Suppressor macrophage treated with lipopolysaccharide for 1 hour (primary cell): ENCODE measurements around the gene NME9.
"Not testable (repeated sequence)": the region's sequence is repeated elsewhere in the genome, so short reads cannot be mapped to it uniquely, and the experiment has no call there.

ENCODE experiments used
- DNase-seq, 3 donors: peaks; one replicate each; pipeline ENCODE4 v3.0.0-alpha.2; 2020 to 2022

Gene NME9

GRCh38 chr3:138329127-138329983, at the start of gene NME9:
Gene NME9, minus strand, starts transcription at chr3:138329851. Its CDS starts 516 bp downstream, at chr3:138329335.
- peak; percentile 59 to 76 (median 63) for DNase-seq

- DNase-seq = no peak
These were observed 49.3 kb upstream of the NME9 start for GRCh38 chr3:138378990-138379389.

DNA sequence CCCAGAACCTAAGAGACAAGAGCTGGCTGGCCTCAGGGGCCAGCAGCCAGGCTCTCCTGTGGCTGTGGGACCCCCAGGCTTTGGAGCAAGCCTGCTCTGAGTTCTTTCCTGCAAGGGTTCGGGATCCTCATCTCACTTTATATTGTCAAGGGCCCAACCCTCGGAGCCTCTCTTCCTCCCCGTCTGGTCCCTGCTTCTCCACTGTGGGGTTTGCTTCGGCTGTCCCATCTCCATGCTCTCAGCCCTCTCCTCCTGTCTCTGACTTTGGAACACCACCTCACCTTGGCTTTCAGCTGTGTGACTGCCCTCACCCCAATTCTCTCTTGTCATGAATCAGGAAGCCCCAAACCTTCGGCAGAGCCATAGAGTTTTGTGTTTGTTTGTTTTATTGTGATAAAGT, 48.7 kb upstream of the NME9 start:
- no peak for DNase-seq

DNA sequence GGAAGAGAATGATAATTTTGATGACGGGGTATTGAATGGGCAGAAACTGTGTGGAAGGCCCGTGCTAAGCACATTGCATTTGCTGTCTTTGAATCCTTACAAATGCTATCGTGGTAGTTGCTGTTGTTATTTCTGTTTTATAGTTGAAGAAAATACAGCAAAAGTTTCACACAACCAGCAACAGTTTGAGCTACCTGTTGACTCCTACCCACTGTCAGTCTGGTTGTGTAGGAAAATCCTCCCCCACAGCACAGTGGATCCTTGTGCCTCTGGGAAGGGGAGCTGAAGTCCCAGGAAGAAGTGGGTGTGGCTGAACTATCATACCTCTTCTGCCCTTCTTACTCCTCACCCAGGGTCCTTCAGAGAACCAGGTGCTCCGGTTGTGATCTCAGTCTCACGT, 48.2 kb upstream of the NME9 start:
- DNase-seq = no peak

GRCh38 chr3:138377212-138377611, 47.6 kb upstream of the NME9 start:
- not testable (repeated sequence) for DNase-seq

- DNase-seq = no peak
These were observed 47.0 kb upstream of the NME9 start for GRCh38 chr3:138376663-138377062.

GRCh38 chr3:138375447-138375846, 45.8 kb upstream of the NME9 start:
- no peak for DNase-seq

GRCh38 chr3:138374573-138375134, 45.0 kb upstream of the NME9 start:
- no peak for DNase-seq

DNA sequence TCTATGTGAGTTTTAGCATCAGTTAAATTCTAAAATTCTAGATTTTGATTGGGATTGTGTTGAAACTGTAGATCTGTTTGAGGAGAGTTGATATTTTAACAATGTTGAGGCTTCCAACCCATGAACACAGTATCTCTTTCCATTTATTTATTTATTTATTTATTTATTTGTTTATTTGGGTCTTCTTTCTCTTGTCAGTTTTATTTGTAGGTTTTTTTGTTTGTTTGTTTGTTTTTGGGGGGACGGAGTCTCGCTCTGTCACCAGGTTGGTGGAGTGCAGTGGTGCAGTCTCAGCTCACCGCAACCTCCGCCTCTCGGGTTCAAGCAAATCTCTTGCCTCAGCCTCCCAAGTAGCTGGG, 44.1 kb upstream of the NME9 start:
- DNase-seq = no peak

- DNase-seq = no peak
These were observed 43.6 kb upstream of the NME9 start for GRCh38 chr3:138373087-138373735.

GRCh38 chr3:138371070-138371965, 41.7 kb upstream of the NME9 start:
- peak; percentile 89 to 97 (median 96) for DNase-seq

DNA sequence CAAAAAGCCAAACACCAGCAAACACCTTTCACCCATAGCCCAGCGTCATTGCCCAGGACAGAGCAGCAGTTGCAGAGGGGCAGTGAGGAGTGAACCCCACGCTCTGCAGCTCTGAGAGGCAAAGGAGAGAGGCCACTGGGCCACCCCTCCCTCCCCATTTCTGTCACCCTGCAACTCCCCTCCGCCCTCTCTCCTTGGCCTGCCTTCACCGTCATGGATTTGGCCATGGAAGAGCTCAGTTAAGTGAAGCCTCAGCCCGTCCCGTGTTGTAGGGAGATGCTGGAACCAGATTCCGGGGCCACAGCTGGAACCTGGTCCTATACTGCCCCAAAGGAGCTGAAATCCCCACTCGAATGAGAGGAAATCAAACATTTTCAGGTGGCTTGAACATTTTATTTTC, 40.7 kb upstream of the NME9 start:
- no peak for DNase-seq

GRCh38 chr3:138369151-138369900, 39.7 kb upstream of the NME9 start:
- DNase-seq = peak; percentile 19 to 31 (median 28)

DNA sequence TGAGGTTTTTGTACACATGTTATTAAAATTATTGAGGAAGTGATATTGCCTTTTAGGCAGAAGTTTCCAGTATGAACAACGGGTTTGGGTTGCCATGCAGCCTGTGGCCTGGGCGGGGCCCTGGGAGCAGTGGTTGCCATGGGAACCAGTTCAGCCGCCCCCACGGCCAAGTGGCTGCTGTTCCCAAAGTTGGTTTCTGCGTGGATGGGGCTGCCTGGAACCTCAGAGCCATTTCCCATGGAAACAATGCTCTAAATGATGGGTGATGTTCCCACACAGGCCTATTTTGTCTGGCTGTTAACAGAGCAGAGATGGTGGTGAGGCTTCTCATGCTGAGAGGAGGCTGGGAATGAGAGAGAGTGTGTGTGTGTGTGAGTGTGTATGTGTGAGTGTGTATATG, 38.3 kb upstream of the NME9 start:
- DNase-seq = peak; percentile 89 to 92 (median 91)

DNA sequence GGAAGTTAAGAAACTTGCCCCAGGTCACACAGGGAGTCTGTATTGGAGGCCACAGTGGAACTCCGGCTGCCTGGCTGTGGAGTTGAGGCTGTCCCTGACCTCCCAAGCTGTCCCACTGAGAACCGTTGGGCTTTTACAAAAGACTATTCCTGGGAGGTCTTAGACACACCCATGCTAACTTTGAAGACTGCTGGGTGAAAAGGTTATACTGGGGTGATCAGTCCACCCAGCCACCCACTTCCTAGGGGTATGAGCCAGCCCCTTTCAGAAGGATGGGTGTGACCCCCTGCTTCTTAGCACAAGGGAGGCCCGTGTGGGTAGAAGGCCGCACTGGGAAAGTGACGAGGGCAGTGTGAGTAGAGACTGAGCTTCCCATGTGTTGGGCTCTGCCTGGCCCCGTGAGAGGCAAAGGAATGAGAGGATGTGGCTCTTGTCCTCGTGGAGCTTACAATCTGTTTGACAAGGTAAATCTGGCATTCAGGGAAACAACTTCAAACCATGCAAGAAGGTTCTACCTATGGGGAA, 37.7 kb upstream of the NME9 start:
- no peak for DNase-seq

GRCh38 chr3:138366006-138366759, 36.5 kb upstream of the NME9 start:
- DNase-seq = no peak

DNA sequence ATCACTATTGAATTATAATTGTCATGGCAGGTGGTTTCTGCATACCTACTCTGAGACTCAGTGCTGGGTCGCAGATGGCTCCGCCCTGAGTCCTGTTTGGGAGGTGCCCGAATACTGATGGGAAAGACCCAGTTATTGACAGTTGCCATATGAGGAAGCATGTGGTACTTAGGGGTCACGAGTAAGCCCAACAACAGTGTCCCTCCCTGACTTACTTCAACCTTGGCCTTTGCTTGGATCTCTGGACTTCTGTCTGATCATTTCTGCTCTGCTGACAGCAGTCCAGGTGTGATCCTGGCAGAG, 35.6 kb upstream of the NME9 start:
- DNase-seq = no peak

DNA sequence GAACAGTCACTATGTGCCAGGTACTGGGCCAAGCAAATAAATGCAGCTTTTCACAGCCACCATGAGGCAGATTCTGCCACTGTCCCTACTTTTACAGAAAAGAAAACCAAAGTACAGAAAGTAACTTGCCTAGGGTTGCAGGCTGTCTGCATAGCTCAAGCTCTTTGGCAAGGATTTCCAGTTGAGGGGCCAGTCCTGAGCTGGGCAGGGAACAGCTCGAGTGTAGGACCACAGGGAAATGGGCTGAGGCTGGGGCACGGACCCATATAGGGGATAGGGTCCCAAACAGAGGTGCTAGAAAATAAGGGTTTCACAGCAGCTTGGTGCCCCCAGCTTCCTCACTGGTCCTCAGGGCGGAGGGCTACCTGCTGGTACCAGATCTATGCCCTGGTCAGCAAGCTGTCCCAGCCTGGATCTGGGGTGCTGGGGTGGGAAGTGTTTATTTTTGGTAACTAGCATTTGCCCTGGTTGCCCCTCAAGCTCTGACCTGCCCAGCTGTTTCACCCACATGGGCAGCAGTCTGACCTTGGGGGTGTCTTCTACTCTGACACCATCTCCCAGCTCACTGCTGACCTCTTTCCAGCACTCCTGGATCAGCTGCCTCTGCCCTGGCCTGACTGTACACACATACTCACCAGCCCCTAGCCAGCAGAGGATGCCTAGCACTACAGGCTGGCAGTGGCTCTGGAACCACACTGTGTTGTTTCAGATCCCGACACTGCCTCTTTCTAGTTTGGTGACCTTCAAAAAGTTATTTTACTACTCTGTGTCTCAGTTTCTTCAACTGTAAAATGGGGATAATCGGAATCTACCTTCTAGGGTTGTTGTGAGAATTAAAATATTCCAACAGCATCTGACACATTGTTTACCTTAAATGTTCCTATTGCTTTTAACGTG, 35.0 kb upstream of the NME9 start:
- DNase-seq = no peak

DNA sequence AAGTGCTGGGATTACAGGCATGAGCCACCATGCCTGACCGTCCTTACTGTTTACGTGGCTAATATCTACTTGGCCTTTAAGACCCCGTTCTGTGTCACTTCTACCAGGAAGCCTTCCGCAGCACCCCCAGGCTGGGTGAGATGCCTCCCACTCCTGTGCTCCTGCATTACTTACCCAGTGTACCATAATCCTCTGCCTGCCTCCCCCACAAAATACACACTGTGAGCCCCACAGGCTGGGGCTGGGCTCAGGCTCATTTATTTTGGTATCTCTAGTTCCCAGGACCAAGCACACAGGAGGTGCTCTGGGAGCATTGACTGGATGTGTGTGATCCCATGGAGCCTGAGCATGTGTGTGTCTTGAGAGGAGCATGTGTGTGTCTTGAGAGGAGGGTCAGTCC, 33.7 kb upstream of the NME9 start:
- no peak for DNase-seq

DNA sequence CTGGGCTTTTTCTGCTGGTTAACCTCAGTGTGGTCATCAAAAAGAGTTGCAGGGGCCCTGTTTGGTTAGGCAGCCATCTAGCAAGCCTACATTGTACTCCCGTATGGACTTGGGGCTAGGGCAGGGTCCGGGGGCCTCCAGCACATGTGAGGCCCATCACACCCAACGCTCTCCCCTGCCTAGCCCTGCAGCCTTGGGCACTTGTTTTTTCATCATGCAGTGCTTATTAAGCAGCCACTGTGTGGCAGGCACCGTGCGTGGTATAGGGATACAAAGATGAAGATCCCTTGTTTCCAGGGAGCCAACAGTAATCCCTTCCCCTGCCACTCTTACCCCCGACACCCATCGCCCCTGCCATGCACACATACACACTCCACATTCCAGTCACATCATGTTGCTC, 32.9 kb upstream of the NME9 start:
- DNase-seq = no peak
